ENCODE results near the gene EFHD2. TPM values are rescaled to one million over a fixed set of nuclear protein-coding genes. Genes with fewer than 3 reads are reported as not detected.
"Not testable (repeated sequence)": the region's sequence is repeated elsewhere in the genome, so short reads cannot be mapped to it uniquely, and the experiment has no call there.

EFHD2 gene
- total RNA-seq, 1 experiment from 2014 or later, result 52.5 TPM

DNA sequence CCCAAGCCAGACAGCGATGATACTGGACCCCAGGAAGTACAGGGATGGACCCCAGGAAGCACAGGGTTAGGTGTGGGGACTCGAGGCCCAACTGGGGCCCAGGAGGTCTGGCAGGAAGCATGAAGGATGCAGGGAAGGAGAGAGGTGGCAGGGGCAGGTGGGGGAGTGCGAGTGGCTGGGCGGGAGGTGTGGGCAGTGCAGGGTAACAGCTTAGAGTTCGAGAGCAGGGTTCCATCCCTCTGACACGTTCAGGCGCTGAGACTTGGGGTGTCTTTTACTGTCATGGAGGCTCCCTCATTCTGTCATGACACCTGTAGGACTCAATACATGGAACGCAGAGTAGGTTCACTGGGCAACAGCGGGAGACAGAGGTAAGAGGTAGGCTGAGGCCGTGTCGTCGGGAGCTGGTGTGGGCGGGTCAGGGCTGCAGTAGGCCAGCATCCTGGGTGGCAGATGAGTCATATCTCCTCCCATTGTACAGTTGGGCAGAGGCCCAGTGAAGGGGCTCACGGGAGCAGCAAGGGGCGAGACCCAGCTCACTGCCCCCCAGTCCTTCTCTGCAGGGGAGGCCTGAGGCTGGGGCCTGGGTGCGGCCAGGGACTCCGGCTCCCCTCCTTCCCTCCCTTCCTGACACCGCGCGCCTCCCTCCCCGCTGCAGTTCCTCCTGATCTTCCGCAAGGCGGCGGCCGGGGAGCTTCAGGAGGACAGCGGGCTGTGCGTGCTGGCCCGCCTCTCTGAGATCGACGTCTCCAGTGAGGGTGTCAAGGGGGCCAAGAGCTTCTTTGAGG, 17.0 kb downstream of the EFHD2 start:
- peak; percentile 38 for DNase-seq (ENCODE audit: low spot score)
- in situ Hi-C loops (cut with HindIII; ENCODE audit: low sequenced_read_pairs), result no loop called here

DNA sequence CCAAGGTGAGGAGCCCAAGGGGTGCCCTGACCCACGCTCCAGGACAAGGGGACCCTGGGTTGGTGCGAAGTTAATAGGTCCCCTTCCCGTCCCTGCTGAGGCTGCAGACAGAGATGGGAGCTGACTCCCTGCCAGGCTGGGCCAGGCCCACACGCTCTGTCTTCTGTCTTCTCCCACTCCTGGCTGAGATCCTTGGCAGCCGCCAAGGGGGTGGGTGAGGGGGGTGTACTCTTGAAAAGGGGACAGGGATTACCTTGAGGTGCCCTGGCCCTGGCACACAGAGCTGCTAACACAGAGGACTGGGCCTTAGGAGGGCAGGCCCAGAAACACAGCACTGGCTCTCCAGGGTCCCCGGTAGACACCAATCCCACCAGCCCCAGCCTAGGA, 17.6 kb downstream of the EFHD2 start:
- DNase-seq (ENCODE audit: low spot score), result no peak
- in situ Hi-C loops (cut with HindIII; ENCODE audit: low sequenced_read_pairs), result no loop called here

GRCh38 chr1:15428252-15428651, 18.6 kb downstream of the EFHD2 start:
- in situ Hi-C loops (cut with HindIII; ENCODE audit: low sequenced_read_pairs), result not testable (repeated sequence)

DNA sequence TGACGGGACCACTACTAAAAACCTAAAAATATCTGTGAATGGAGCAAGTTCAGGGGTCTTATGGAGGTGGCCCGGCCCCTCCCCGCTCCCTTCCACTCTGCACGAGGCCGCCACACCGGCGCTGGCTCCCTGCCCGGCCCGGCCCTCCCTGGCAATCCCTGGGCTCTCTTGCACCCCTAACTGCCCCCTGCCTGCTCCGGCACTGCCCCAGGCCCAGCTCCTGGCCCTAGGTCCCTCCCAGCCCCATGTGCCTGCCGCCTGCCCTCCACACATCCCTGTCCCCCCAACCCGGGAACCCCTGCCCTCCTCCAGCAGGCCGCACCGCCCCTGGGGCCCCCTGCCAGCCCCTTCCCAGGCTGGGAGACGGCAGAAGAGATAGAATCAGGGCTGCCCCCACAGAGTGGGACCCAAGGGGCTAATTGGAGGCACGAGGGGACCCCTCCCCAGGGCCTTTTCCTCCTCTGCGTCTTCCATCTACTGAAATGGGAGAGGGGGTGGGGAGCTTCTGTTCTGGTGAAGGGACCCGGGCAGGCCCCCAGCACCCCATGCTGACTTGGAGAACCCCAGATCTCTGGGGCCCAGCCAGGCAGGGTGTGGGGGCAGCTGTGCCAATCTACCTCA, 19.2 kb downstream of the EFHD2 start:
- in situ Hi-C loops (cut with HindIII; ENCODE audit: low sequenced_read_pairs), result no loop called here
- DNase-seq (ENCODE audit: low spot score), result no peak

More at GRCh38 chr1:15428252-15428651, 18.6 kb downstream of the EFHD2 start:
- not testable (repeated sequence) for DNase-seq (ENCODE audit: low spot score)

GRCh38 chr1:15429701-15430149, 20.0 kb downstream of the EFHD2 start:
- DNase-seq (ENCODE audit: low spot score), result no peak

GRCh38 chr1:15430787-15431570, 21.3 kb downstream of the EFHD2 start:
- in situ Hi-C loops (cut with HindIII; ENCODE audit: low sequenced_read_pairs), result loop anchor here (10.0 kb wide), 1 partner anchor 64 kb away; no protein-coding TSS in a partner anchor
- peak; percentile 62 for DNase-seq (ENCODE audit: low spot score)

More at GRCh38 chr1:15429701-15430149, 20.0 kb downstream of the EFHD2 start:
- in situ Hi-C loops (cut with HindIII; ENCODE audit: low sequenced_read_pairs), result loop anchor here (10.0 kb wide), 1 partner anchor 65 kb away; no protein-coding TSS in a partner anchor

DNA sequence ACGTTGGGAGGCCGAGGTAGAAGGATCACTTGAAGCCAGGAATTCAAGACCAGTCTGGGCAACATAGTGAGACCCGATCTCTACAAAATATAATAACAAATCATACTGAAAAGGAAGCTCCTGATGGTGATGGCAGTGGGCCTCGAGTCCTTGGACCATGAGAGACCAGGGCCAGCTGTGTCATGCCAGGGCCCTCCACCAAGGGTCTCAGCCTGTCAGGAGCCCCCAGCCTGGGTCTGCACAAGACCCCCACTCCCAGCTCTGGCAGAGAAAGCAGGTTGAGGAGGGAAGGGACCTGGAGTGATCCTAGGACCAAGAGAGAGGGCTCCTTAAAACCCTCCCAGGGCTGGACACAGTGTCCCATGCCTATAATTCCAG, 21.9 kb downstream of the EFHD2 start:
- DNase-seq (ENCODE audit: low spot score), result no peak
- in situ Hi-C loops (cut with HindIII; ENCODE audit: low sequenced_read_pairs), result loop anchor here (10.0 kb wide), 1 partner anchor 63 kb away; no protein-coding TSS in a partner anchor

- DNase-seq (ENCODE audit: low spot score), result no peak
- in situ Hi-C loops (cut with HindIII; ENCODE audit: low sequenced_read_pairs), result loop anchor here (10.0 kb wide), 1 partner anchor 62 kb away; no protein-coding TSS in a partner anchor
Measured at GRCh38 chr1:15432324-15432723, 22.6 kb downstream of the EFHD2 start.

DNA sequence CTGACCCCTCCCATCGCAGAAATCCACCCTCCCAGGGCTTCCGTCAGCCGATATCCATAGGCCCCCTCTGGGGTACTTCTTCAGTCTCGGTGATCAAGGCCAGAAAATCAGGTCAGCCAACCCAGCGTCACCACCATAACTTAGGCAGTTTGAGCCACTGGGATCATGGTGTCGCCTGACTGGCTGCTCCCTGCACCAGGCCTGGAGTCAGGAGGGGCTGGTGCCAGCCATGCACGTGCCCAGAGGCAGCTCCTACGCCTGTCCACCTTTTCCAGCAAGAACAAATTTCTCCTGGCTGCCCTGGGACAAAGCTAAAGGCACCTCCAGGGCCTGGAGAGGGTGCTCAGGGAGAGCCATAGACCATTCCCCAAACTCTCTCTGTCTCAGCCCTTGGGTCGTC, 23.8 kb downstream of the EFHD2 start:
- in situ Hi-C loops (cut with HindIII; ENCODE audit: low sequenced_read_pairs), result loop anchor here (10.0 kb wide), 1 partner anchor 61 kb away; no protein-coding TSS in a partner anchor

DNA sequence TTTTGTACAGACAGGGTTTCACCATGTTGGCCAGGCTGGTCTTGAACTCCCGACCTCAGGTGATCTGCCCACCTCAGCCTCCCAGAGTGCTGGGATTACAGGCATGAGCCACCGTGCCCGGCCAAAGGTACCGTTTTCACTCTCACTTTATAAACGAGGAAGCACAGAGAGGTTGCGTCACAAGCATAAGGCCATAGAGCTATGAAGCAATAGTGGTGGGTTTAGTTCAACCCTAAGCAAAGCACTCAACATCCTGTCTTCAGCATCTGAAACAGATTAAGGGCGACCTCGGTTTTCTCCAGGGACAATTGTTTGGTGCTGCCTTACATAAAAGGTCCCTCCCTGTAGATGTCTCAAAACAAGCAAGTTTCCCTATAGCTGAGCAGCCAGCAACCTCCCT, 25.1 kb downstream of the EFHD2 start:
- in situ Hi-C loops (cut with HindIII; ENCODE audit: low sequenced_read_pairs), result loop anchor here (10.0 kb wide), 1 partner anchor 60 kb away; no protein-coding TSS in a partner anchor
- DNase-seq (ENCODE audit: low spot score), result not testable (repeated sequence)

More for the DNA sequence above, 23.8 kb downstream of the EFHD2 start:
- DNase-seq (ENCODE audit: low spot score), result no peak

- in situ Hi-C loops (cut with HindIII; ENCODE audit: low sequenced_read_pairs), result loop anchor here (10.0 kb wide), 1 partner anchor 59 kb away; no protein-coding TSS in a partner anchor
- DNase-seq (ENCODE audit: low spot score), result no peak
Measured at GRCh38 chr1:15435239-15436077, 25.8 kb downstream of the EFHD2 start.

GRCh38 chr1:15436881-15437442, 27.3 kb downstream of the EFHD2 start:
- in situ Hi-C loops (cut with HindIII; ENCODE audit: low sequenced_read_pairs), result loop anchor here (10.0 kb wide), 1 partner anchor 58 kb away; no protein-coding TSS in a partner anchor

GRCh38 chr1:15439325-15439724, 29.6 kb downstream of the EFHD2 start:
- in situ Hi-C loops (cut with HindIII; ENCODE audit: low sequenced_read_pairs), result loop anchor here (10.0 kb wide), 1 partner anchor 55 kb away; no protein-coding TSS in a partner anchor

More at GRCh38 chr1:15436881-15437442, 27.3 kb downstream of the EFHD2 start:
- no peak for DNase-seq (ENCODE audit: low spot score)

DNA sequence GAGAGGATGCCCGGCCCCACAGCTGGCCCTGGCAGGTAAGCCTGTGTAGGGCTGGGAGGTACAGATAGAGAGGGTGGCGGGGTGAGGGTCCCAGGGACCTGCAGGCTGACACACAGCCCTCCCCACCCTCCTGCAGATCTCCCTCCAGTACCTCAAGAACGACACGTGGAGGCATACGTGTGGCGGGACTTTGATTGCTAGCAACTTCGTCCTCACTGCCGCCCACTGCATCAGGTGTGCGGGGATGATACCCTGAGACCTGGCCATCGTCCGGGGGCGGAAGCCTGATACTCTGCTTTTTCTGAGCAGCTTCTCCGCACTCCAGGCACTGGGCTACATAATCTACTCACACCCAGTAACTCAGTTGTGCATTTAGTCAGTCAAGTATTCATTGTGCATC, 30.7 kb downstream of the EFHD2 start:
- DNase-seq (ENCODE audit: low spot score), result no peak
- in situ Hi-C loops (cut with HindIII; ENCODE audit: low sequenced_read_pairs), result loop anchor here (10.0 kb wide), 1 partner anchor 116 kb away; no protein-coding TSS in a partner anchor

More at GRCh38 chr1:15439325-15439724, 29.6 kb downstream of the EFHD2 start:
- DNase-seq (ENCODE audit: low spot score), result no peak

DNA sequence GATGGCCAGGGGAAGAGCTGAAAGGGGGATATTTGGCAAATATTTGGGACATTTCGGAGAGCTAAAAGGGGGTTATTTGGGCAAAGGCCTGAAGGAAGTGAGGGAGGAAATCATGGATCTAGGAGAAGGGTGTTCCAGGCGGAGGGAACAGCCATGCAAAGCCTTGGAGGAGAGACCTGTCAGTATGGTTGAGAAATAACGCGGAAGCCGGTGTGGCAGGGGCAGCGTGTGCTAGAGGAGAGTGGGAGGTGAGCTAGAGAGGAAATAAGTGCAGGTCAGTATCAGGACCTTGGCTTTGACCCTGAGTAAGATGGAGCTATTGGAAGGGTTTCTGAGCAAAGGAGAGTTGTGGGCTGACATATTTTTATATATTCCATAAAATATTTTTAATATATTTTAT, 31.6 kb downstream of the EFHD2 start:
- DNase-seq (ENCODE audit: low spot score), result no peak
- in situ Hi-C loops (cut with HindIII; ENCODE audit: low sequenced_read_pairs), result loop anchor here (10.0 kb wide), 1 partner anchor 116 kb away; no protein-coding TSS in a partner anchor

DNA sequence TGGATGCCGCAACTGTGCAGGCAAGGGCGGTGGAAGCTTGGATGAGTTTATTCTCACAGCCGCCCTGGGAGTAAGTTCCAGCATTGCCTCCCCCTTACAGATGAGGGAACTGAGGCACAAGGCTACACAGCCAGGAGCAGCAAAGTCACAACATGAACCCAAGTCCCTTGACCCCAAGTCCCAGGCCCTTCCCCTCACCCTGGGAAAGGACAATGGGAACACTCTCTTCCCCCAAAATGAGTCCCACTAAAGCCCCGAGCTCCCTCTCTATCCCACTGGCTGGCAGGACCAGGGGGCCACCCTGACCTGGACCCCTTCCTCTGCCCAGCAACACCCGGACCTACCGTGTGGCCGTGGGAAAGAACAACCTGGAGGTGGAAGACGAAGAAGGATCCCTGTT, 32.4 kb downstream of the EFHD2 start:
- in situ Hi-C loops (cut with HindIII; ENCODE audit: low sequenced_read_pairs), result loop anchor here (10.0 kb wide), 1 partner anchor 117 kb away; no protein-coding TSS in a partner anchor
- no peak for DNase-seq (ENCODE audit: low spot score)

- in situ Hi-C loops (cut with HindIII; ENCODE audit: low sequenced_read_pairs), result loop anchor here (10.0 kb wide), 1 partner anchor 118 kb away; no protein-coding TSS in a partner anchor
- no peak for DNase-seq (ENCODE audit: low spot score)
Measured at GRCh38 chr1:15442759-15443158, 33.1 kb downstream of the EFHD2 start.

DNA sequence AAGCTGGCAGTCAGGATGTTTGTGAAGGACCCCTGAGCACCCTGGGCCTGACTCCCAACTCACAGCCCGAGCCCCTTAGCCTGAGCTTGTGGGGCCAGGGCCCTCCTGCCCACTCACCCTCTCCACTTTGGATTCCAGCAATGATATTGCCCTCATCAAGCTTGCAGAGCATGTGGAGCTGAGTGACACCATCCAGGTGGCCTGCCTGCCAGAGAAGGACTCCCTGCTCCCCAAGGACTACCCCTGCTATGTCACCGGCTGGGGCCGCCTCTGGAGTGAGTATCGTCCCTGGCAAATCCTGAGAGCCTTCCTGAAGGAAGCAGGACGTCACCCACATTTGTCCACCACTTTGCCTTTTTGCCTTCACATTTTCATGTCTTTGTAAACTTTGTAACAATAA, 33.6 kb downstream of the EFHD2 start:
- in situ Hi-C loops (cut with HindIII; ENCODE audit: low sequenced_read_pairs), result loop anchor here (10.0 kb wide), 1 partner anchor 118 kb away; no protein-coding TSS in a partner anchor

More for the DNA sequence above, 33.6 kb downstream of the EFHD2 start:
- DNase-seq (ENCODE audit: low spot score), result no peak

All from G401 (cell line).